WTC11 (cell line): ENCODE measurements around the gene CREBRF. TPM values are rescaled to one million over a fixed set of nuclear protein-coding genes. Genes with fewer than 3 reads are reported as not detected.

Experiments used
- CREM ChIP-seq: sonication (generic); formaldehyde crosslinking; IDR thresholded peaks from 2 replicates; pipeline ENCODE4 v1.8.1; 2022; ENCODE audit warnings: mild to moderate bottlenecking, missing genetic modification reagents, moderate library complexity
- E2F4 ChIP-seq: sonication (generic); formaldehyde crosslinking; IDR thresholded peaks from 2 replicates; pipeline ENCODE4 v1.8.1; 2022; ENCODE audit warnings: low read depth, mild to moderate bottlenecking, moderate library complexity, missing genetic modification reagents, borderline replicate concordance
- EMX1 ChIP-seq: fragments of 250-450 bp; sonication (Bioruptor Pico); IDR thresholded peaks from 2 replicates; pipeline ENCODE4 v1.8.0; 2021; ENCODE audit warnings: mild to moderate bottlenecking
- ERG ChIP-seq: fragments of 250-450 bp; sonication (Bioruptor Pico); IDR thresholded peaks from 2 replicates; pipeline ENCODE4 v1.8.0; 2021; ENCODE audit warnings: mild to moderate bottlenecking
- ESRRA ChIP-seq: sonication (generic); formaldehyde crosslinking; IDR thresholded peaks from 2 replicates; pipeline ENCODE4 v1.8.1; 2022; ENCODE audit warnings: mild to moderate bottlenecking, missing genetic modification reagents, borderline replicate concordance
- FOXK1 ChIP-seq: sonication (generic); formaldehyde crosslinking; IDR thresholded peaks from 2 replicates; pipeline ENCODE4 v1.8.0; 2022; ENCODE audit warnings: mild to moderate bottlenecking, moderate library complexity, missing genetic modification reagents
- GRHL2 ChIP-seq: fragments of 250-450 bp; sonication (Bioruptor Pico); IDR thresholded peaks from 2 replicates; pipeline ENCODE4 v1.8.0; 2022; ENCODE audit warnings: mild to moderate bottlenecking, moderate library complexity; ENCODE audit not compliant: insufficient replicate concordance, severe bottlenecking
- HMGA2 ChIP-seq: fragments of 250-450 bp; sonication (Bioruptor Pico); IDR thresholded peaks from 2 replicates; pipeline ENCODE4 v1.4.0; 2021; ENCODE audit warnings: mild to moderate bottlenecking, moderate library complexity
- IRF1 ChIP-seq: sonication (generic); formaldehyde crosslinking; IDR thresholded peaks from 2 replicates; pipeline ENCODE4 v1.8.0; 2023; ENCODE audit warnings: missing genetic modification reagents
- JUN ChIP-seq: sonication (generic); formaldehyde crosslinking; IDR thresholded peaks from 2 replicates; pipeline ENCODE4 v1.8.0; 2023; ENCODE audit warnings: mild to moderate bottlenecking, missing genetic modification reagents
- MXD4 ChIP-seq: fragments of 250-450 bp; sonication (Bioruptor Pico); IDR thresholded peaks from 2 replicates; pipeline ENCODE4 v1.8.0; 2021; ENCODE audit warnings: mild to moderate bottlenecking, moderate library complexity, borderline replicate concordance
- NR2C2 ChIP-seq: sonication (generic); formaldehyde crosslinking; IDR thresholded peaks from 2 replicates; pipeline ENCODE4 v1.8.0; 2022; ENCODE audit warnings: mild to moderate bottlenecking, missing genetic modification reagents
- OVOL2 ChIP-seq: fragments of 250-450 bp; sonication (Bioruptor Pico); IDR thresholded peaks from 2 replicates; pipeline ENCODE4 v1.9.0; 2021; ENCODE audit warnings: mild to moderate bottlenecking, borderline replicate concordance
- PREB ChIP-seq: sonication (generic); formaldehyde crosslinking; IDR thresholded peaks from 2 replicates; pipeline ENCODE4 v1.8.1; 2022; ENCODE audit warnings: mild to moderate bottlenecking, missing genetic modification reagents, moderate library complexity, borderline replicate concordance
- RELA ChIP-seq: sonication (generic); formaldehyde crosslinking; IDR thresholded peaks from 2 replicates; pipeline ENCODE4 v1.8.1; 2022; ENCODE audit warnings: missing genetic modification reagents, mild to moderate bottlenecking, borderline replicate concordance
- SOX15 ChIP-seq: fragments of 250-450 bp; sonication (Bioruptor Pico); IDR thresholded peaks from 2 replicates; pipeline ENCODE4 v1.9.0; 2021; ENCODE audit warnings: mild to moderate bottlenecking
- SP1 ChIP-seq: sonication (generic); formaldehyde crosslinking; conservative IDR thresholded peaks from 2 replicates; pipeline ENCODE4 v1.8.1; 2022; ENCODE audit warnings: missing genetic modification reagents
- TCF7 ChIP-seq: sonication (generic); formaldehyde crosslinking; IDR thresholded peaks from 2 replicates; pipeline ENCODE4 v1.8.0; 2022; ENCODE audit warnings: mild to moderate bottlenecking, low read depth, missing genetic modification reagents, moderate library complexity
- ZBTB21 ChIP-seq: sonication (generic); formaldehyde crosslinking; IDR thresholded peaks from 2 replicates; pipeline ENCODE4 v1.8.1; 2023; ENCODE audit warnings: mild to moderate bottlenecking, missing genetic modification reagents, borderline replicate concordance
- ZNF138 ChIP-seq: sonication (generic); formaldehyde crosslinking; conservative IDR thresholded peaks from 2 replicates; pipeline ENCODE4 v1.8.1; 2022; ENCODE audit warnings: mild to moderate bottlenecking, moderate library complexity, missing genetic modification reagents
- ZNF317 ChIP-seq: sonication (generic); formaldehyde crosslinking; IDR thresholded peaks from 2 replicates; pipeline ENCODE4 v1.8.1; 2023; ENCODE audit warnings: low read depth, mild to moderate bottlenecking, moderate library complexity, missing genetic modification reagents, borderline replicate concordance
- ZNF396 ChIP-seq: fragments of 250-450 bp; sonication (Bioruptor Pico); IDR thresholded peaks from 2 replicates; pipeline ENCODE4 v1.8.0; 2021; ENCODE audit warnings: mild to moderate bottlenecking, moderate library complexity, borderline replicate concordance
- ZNF416 ChIP-seq: fragments of 250-450 bp; sonication (Bioruptor Pico); IDR thresholded peaks from 2 replicates; pipeline ENCODE4 v1.9.0; 2021; ENCODE audit warnings: mild to moderate bottlenecking, inconsistent platforms
- ZSCAN18 ChIP-seq: fragments of 250-450 bp; sonication (Bioruptor Pico); IDR thresholded peaks from 2 replicates; pipeline ENCODE4 v2.1.2; 2022; ENCODE audit warnings: mild to moderate bottlenecking, moderate library complexity
- total RNA-seq: library from RNA; stranded (reverse); gene quantifications from 3 replicates; pipeline ENCODE4 v1.2.3, GENCODE V29; 2021
- TF ChIP-seq, protein P1 (sequence below): sonication (generic); formaldehyde crosslinking; IDR thresholded peaks from 2 replicates; pipeline ENCODE4 v1.8.0; 2022; ENCODE audit warnings: mild to moderate bottlenecking, missing genetic modification reagents
- TF ChIP-seq, protein P2 (sequence below): sonication (generic); formaldehyde crosslinking; IDR thresholded peaks from 2 replicates; pipeline ENCODE4 v1.8.1; 2023; ENCODE audit warnings: mild to moderate bottlenecking, moderate library complexity, missing genetic modification reagents

CREBRF gene
- total RNA-seq, 1 experiment from 2014 or later: 5.7 TPM

DNA sequence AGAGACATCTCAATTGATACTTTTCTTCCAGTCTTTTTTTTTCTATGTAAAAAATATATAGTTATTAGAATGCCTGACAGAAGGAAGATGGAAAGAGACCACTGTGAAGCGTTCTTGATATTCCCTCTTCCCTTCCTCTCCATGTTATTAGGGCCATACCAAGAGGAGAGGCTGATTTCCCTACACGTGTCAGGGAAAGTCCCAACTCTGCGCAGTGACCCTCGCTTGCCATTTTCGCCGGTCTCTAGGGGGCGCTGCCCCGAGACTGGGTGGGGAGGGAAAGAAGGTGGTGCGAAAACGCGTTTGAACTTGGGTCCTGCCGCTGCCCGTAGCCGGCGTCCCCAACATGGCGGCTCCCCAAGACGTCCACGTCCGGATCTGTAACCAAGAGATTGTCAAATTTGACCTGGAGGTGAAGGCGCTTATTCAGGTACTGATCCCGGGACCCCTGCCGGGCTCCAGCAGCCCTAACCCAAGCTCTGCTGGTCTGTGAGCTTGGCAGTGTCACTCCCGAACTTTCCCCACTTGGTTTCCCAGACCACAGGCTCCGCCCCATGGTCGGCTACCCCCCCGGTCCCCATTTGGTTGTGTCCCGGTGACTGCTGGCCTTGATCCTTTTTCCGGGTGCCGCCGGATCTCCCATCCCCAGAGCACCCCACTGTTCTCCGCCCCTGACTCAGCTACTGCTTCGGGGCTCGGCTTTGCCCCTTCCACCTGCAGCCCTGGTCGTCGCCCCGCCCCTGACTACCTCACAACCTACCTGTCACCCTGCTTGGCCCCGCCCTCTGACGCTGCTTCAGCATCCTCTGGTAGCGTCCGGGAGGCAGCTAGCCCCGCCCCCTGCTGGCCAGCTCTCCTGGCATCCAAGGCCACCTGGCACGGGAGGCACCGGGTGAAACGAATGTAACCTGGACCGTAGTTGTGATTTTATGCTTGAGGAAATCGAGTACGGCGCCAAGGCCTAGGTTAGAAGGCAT, 88.3 kb downstream of the CREBRF start, which contains the start of gene BNIP1 (continued):
- TF ChIP-seq SOX15 (CRISPR knock-in tag): no peak
- TF ChIP-seq PREB: no peak
- TF ChIP-seq JUN (CRISPR knock-in tag): no peak
- TF ChIP-seq CREM: no peak
- TF ChIP-seq E2F4 (CRISPR knock-in tag): no peak
- TF ChIP-seq GRHL2 (CRISPR knock-in tag): no peak
- TF ChIP-seq FOXK1 (CRISPR knock-in tag): peak; percentile 79; the same call in 1 of the 2 replicates
- TF ChIP-seq IRF1 (CRISPR knock-in tag): no peak
- TF ChIP-seq ERG (CRISPR knock-in tag): no peak
- TF ChIP-seq ZNF317 (CRISPR knock-in tag): no peak
- TF ChIP-seq, protein P1, sequence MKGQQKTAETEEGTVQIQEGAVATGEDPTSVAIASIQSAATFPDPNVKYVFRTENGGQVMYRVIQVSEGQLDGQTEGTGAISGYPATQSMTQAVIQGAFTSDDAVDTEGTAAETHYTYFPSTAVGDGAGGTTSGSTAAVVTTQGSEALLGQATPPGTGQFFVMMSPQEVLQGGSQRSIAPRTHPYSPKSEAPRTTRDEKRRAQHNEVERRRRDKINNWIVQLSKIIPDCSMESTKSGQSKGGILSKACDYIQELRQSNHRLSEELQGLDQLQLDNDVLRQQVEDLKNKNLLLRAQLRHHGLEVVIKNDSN (CRISPR knock-in tag): no peak
- TF ChIP-seq EMX1 (CRISPR knock-in tag): no peak
- TF ChIP-seq ZSCAN18 (CRISPR knock-in tag): no peak
- no peak for TF ChIP-seq ZNF396 (CRISPR knock-in tag)
- no peak for TF ChIP-seq RELA (CRISPR knock-in tag)
- no peak for TF ChIP-seq TCF7 (CRISPR knock-in tag)
- TF ChIP-seq ZNF416: no peak
- peak; percentile 60 for TF ChIP-seq SP1
- TF ChIP-seq NR2C2: no peak
- TF ChIP-seq OVOL2 (CRISPR knock-in tag): no peak
- no peak for TF ChIP-seq ZNF138 (CRISPR knock-in tag)
- TF ChIP-seq MXD4: no peak
- no peak for TF ChIP-seq ESRRA (CRISPR knock-in tag)
- no peak for TF ChIP-seq HMGA2 (CRISPR knock-in tag)
- TF ChIP-seq, protein P2, sequence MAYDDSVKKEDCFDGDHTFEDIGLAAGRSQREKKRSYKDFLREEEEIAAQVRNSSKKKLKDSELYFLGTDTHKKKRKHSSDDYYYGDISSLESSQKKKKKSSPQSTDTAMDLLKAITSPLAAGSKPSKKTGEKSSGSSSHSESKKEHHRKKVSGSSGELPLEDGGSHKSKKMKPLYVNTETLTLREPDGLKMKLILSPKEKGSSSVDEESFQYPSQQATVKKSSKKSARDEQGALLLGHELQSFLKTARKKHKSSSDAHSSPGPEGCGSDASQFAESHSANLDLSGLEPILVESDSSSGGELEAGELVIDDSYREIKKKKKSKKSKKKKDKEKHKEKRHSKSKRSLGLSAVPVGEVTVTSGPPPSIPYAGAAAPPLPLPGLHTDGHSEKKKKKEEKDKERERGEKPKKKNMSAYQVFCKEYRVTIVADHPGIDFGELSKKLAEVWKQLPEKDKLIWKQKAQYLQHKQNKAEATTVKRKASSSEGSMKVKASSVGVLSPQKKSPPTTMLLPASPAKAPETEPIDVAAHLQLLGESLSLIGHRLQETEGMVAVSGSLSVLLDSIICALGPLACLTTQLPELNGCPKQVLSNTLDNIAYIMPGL (CRISPR knock-in tag): no peak; the same call in 1 of the 2 replicates
- peak; percentile 39; the same call in 1 of the 2 replicates for TF ChIP-seq ZBTB21
